Peyer's patch (tissue), 4 donors: Measurements from ENCODE around the gene SPNS3. TPM values are rescaled to one million over a fixed set of nuclear protein-coding genes. Genes with fewer than 3 reads are reported as not detected.

Source experiments
- DNase-seq, 3 donors: peaks; one replicate each; pipeline ENCODE4 v3.0.0-alpha.2; 2017 to 2019
- H3K27ac ChIP-seq, 4 donors: fragments of 200-600 bp; sonication (generic); one replicate each; pipeline ENCODE4 v1.5.1; 2016 to 2019
- H3K27me3 ChIP-seq, 2 donors: fragments of 200-600 bp; sonication (generic); one replicate each; pipeline ENCODE4 v1.5.1; 2019
- H3K36me3 ChIP-seq, 3 donors: fragments of 200-600 bp; sonication (generic); one replicate each; pipeline ENCODE4 v1.5.1; 2016 to 2019
- H3K4me1 ChIP-seq, 4 donors: fragments of 200-600 bp; sonication (generic); one replicate each; pipeline ENCODE4 v1.5.1; 2016 to 2019
- H3K4me3 ChIP-seq, 4 donors: fragments of 200-600 bp; sonication (generic); 1 replicate in 3 of 4; 2 replicates in 1 of 4; pipeline ENCODE4 v1.5.1; 2016 to 2019; ENCODE audit warnings: mild to moderate bottlenecking in 1 of 4
- H3K9me3 ChIP-seq, 4 donors: fragments of 200-600 bp; sonication (generic); one replicate each; pipeline ENCODE4 v1.5.1; 2016 to 2019; ENCODE audit warnings: mild to moderate bottlenecking in 1 of 4
- POLR2A ChIP-seq, 2 donors: fragments of 450-650 bp; IDR thresholded peaks; one replicate each; pipeline ENCODE4 v1.5.1; 2017; ENCODE audit warnings: antibody characterized with exemption in 2 of 2, mild to moderate bottlenecking in 2 of 2, moderate library complexity in 2 of 2
- total RNA-seq, 4 donors: library from RNA; depleted of rRNA; stranded (reverse); fragments of >200 nt; gene quantifications; one replicate each; pipeline ENCODE4 v1.1.0, GENCODE V29; 2016
- TF ChIP-seq, protein P1 (sequence below), 6 experiments: fragments of 450-650 bp in 4 of 6; fragments of 200-600 bp in 2 of 6; sonication (generic) in 1 of 6; IDR thresholded peaks; one replicate each; pipeline ENCODE4 v1.5.1; 2017 to 2019; ENCODE audit warnings: antibody characterized with exemption in 6 of 6, mild to moderate bottlenecking in 3 of 6, moderate library complexity in 1 of 6

The SPNS3 gene
- total RNA-seq, 4 donors from 2014 or later: 1.1 to 2.0 TPM; not detected in 2

DNA sequence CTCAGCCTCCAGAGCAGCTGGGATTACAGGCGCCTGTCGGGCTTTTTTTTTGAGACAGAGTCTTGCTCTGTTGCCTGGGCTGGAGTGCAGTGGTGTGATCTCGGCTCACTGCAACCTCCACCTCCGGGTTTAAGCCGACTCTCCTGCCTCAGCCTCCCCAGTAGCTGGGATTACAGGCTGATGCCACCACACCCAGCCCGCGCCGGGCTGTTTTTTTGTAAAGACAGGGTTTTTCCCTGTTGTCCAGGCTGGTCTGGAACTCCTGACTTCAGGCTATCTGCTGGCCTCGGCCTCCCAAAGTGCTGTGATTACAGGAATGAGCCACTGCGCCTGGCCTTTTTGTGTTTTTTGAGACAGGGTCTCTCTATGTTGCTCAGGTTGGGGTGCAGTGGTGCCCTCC lies 27.4 kb upstream of the SPNS3 start:
- H3K9me3 ChIP-seq: no peaks in the 10 kb centered on the region
- DNase-seq: no peak
- H3K36me3 ChIP-seq: no peaks in the 10 kb centered on the region
- H3K27ac ChIP-seq: no peak overlapping the region
- no peaks in the 10 kb centered on the region for H3K27me3 ChIP-seq
- no peak for TF ChIP-seq POLR2A (IDR thresholded peaks at IDR 0.05)
- TF ChIP-seq, protein P1, sequence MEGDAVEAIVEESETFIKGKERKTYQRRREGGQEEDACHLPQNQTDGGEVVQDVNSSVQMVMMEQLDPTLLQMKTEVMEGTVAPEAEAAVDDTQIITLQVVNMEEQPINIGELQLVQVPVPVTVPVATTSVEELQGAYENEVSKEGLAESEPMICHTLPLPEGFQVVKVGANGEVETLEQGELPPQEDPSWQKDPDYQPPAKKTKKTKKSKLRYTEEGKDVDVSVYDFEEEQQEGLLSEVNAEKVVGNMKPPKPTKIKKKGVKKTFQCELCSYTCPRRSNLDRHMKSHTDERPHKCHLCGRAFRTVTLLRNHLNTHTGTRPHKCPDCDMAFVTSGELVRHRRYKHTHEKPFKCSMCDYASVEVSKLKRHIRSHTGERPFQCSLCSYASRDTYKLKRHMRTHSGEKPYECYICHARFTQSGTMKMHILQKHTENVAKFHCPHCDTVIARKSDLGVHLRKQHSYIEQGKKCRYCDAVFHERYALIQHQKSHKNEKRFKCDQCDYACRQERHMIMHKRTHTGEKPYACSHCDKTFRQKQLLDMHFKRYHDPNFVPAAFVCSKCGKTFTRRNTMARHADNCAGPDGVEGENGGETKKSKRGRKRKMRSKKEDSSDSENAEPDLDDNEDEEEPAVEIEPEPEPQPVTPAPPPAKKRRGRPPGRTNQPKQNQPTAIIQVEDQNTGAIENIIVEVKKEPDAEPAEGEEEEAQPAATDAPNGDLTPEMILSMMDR (IDR thresholded peaks at IDR 0.05): no peak
- H3K4me3 ChIP-seq: no peak overlapping the region
- H3K4me1 ChIP-seq: no peaks in the 10 kb centered on the region

DNA sequence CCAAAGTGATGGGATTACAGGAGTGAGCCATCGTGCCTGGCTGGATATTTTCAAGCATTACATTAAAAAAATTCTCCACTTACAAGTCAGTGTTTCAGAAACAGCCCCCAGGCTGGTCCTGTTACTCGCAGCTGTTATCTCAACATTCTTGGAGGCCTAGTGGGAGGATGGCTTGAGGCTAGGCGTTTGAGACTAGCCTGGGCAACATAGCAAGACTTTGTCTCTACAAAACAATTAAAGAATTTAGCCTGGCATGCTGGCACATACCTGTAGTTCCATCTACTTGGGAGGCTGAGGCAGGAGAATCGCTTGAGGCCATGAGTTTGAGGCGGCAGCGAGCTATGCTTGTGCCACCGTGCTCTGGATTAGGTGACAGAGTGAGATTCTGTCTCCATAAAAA lies 26.5 kb upstream of the SPNS3 start:
- DNase-seq: no peak
- Histone ChIP-seq H3K4me3 (no peak overlapping the region), H3K27me3 (no peaks in the 10 kb centered on the region), H3K36me3 (no peaks in the 10 kb centered on the region), H3K9me3 (no peaks in the 10 kb centered on the region), H3K4me1 (no peaks in the 10 kb centered on the region), H3K27ac (no peak overlapping the region)
- TF ChIP-seq, protein P1 (IDR thresholded peaks at IDR 0.05): no peak
- no peak for TF ChIP-seq POLR2A (IDR thresholded peaks at IDR 0.05)

DNA sequence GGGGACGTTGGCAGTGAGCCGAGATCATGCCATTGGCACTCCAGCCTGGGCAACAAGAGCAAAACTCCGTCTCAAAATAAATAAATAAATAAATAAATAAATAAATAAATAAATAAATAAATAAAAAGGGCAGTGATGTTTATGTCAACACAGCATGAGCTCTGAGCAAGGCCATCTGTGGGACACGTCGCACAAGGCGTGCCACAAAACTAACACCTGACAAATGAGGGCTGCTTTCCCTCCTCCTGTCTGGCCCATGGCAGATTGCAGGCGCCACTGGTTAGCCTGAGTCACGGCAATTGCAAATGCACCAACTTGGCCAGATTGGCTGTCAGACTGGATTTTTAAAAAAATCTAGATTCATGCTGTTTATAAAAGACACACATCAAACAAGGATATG lies 25.9 kb upstream of the SPNS3 start:
- peak in 2 of 3 donors; percentile 55 to 64 for DNase-seq
- no peaks in the 10 kb centered on the region for H3K27me3 ChIP-seq
- no peaks in the 10 kb centered on the region for H3K4me1 ChIP-seq
- H3K9me3 ChIP-seq: no peaks in the 10 kb centered on the region
- H3K27ac ChIP-seq: no peak overlapping the region
- no peak overlapping the region for H3K4me3 ChIP-seq
- TF ChIP-seq, protein P1 (IDR thresholded peaks at IDR 0.05): peak in 1 of 6 experiments; percentile 8
- TF ChIP-seq POLR2A (IDR thresholded peaks at IDR 0.05): no peak
- H3K36me3 ChIP-seq: no peaks in the 10 kb centered on the region

DNA sequence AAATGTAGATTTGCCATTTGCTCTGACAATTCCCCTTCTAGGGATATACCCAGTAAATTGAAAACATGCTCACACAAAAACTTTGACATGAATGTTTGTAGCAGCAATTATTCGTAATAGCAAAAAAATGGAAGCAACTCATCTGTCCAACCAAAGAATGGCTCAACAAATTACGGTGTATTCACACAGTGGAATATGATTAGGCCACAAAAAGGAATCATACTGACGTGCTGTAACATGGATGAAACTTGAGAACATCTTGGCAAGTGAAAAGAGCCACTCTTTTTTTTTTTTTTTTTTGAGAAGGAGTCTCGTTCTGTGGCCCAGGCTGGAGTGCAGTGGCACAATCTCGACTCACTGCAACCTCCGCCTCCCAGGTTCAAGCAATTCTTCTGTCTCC lies 24.1 kb upstream of the SPNS3 start:
- no peaks in the 10 kb centered on the region for H3K36me3 ChIP-seq
- no peaks in the 10 kb centered on the region for H3K4me1 ChIP-seq
- H3K27ac ChIP-seq: no peak overlapping the region
- no peak for TF ChIP-seq POLR2A (IDR thresholded peaks at IDR 0.05)
- TF ChIP-seq, protein P1 (IDR thresholded peaks at IDR 0.05): no peak
- DNase-seq: no peak
- no peak overlapping the region for H3K4me3 ChIP-seq
- no peaks in the 10 kb centered on the region for H3K9me3 ChIP-seq
- H3K27me3 ChIP-seq: no peaks in the 10 kb centered on the region

DNA sequence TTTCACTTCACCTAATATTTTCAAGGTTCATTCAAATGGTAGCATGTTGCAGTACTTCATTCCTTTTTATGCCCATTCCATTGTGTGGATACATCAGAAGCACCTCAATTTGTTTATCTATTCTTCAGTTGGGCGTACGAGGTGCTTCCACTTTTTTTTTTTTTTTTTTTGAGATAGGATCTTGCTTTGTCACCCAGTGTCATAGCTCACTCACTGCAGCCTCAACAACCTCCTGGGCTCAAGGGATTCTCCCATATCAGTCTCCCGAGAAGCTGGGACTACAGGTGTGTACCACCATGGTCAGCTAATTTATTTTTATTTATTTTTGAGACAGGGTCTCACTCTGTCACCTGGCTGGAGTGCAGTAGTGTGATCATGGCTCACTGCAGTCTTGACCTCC lies 22.5 kb upstream of the SPNS3 start:
- Histone ChIP-seq H3K27me3 (no peaks in the 10 kb centered on the region), H3K27ac (no peak overlapping the region), H3K36me3 (no peaks in the 10 kb centered on the region), H3K4me1 (no peaks in the 10 kb centered on the region), H3K9me3 (no peaks in the 10 kb centered on the region), H3K4me3 (no peak overlapping the region)
- TF ChIP-seq, protein P1 (IDR thresholded peaks at IDR 0.05): no peak
- no peak for TF ChIP-seq POLR2A (IDR thresholded peaks at IDR 0.05)
- DNase-seq: no peak
